ENCODE results near the gene PICK1.

PICK1 gene

GRCh38 chr22:38056969-38057891 lies at the start of gene PICK1:
PICK1 (plus strand) TSS chr22:38057404; CDS start chr22:38057810, 406 bp downstream.
- DNase-seq, result no peak

- DNase-seq, result no peak
These were observed 48.0 kb upstream of the PICK1 start for GRCh38 chr22:38009000-38009806.

- DNase-seq, result no peak
These were observed 44.6 kb upstream of the PICK1 start for GRCh38 chr22:38012604-38013072.

GRCh38 chr22:38014083-38014482 lies 43.1 kb upstream of the PICK1 start:
- DNase-seq, result no peak

DNA sequence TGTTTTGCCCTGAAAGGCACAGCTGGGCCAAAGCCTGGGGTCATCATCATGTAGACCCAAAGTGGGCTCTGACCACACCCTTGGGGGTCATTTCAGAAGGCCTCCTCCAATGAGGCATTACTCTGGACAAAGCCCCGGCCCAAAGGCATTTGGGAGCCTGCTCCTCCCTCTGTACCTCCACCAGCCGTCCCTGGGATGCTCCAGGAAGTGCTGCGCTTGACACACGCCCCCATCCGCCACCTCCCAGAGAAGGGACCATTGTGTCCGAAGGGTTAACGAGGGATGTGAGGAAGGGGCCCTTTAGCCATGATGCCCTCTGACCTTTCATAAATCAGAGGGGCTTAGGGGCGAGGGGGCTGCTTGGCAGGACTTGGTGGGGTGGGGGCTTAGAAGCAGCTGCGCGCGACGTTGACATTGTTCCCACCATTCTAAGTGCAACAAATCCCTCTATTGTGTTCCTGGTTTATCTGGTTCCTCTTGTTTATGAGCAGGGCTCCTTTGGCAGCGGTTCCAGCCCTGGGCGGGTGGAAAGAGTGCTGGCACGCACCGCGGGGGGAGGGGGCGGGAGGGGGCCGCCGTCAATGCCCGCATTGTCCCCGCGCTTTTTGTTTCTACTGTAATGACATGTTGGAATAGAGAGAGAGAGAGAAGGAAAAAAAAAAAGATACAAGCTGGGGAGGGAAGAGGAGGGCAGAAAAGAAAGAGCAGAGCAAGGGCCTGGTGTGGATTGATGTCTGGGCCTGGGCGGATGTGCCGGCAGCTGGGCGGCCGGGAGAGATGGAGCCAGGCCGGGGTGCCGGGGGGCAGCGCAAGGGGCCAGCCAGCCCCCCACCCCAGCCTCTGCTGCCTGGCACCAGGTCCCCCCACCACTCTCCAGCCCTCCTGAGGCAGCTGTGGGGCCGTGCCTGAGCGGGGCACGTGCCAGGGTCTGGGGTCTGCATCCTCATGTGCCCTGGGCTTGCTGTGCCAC lies 40.7 kb upstream of the PICK1 start:
- no peak for DNase-seq

DNA sequence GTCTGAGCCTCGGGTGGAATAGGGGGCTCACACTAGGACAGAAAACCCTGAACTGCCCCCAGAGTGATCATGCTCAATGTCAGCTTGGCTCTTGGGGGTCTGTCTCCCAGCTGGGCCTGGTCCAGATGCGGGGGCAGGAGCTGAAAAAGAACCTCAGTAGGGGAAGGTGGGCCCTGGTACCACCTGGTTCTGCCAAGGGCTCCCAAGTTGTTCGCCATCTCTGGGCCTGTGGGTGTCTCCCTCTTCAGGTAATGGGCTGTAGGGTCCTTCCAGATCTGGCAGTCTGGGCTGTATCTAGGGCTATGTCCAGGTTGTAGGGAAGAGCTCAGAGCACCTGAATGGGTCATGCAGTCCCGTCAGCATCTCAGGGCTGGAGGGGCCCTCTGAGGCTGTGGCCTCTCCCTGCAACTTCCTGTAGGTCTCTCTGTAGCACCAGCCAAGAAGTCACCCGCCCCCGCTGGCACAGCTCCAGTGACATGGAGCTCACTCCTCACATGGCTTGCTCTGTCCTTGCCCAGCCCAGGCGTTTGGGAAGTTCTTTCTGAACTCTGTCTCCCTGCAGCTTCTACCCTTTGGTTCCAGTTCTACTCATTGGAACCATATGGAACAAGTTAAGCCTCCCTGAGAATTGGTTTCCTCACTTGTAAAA lies 39.8 kb upstream of the PICK1 start:
- no peak for DNase-seq

GRCh38 chr22:38017939-38018885 lies 39.0 kb upstream of the PICK1 start:
- DNase-seq, result no peak

GRCh38 chr22:38018938-38019827 lies 38.0 kb upstream of the PICK1 start:
- no peak for DNase-seq

DNA sequence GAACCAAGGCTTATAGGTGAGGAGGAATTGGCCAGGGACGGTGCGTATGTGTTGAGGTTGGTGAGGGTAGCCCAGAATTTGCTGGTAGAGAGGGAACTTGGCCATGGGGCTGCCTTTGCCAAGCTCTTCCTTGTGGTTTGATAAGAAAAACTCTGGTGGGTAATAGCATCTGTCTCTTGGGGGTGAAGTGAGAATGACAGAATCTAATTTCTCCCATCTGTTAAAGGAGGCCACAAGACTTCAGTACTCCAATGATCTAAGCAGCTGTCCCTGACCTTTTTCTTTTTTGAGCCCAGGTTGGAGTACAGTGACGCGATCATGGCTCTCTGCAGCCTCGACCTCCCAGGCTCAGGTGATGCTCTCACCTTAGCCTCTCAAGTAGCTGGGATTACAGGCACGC lies 36.0 kb upstream of the PICK1 start:
- no peak for DNase-seq

GRCh38 chr22:38023045-38023444 lies 34.2 kb upstream of the PICK1 start:
- DNase-seq, result no peak

GRCh38 chr22:38025514-38025913 lies 31.7 kb upstream of the PICK1 start:
- no peak for DNase-seq

- no peak for DNase-seq
These were observed 30.8 kb upstream of the PICK1 start for GRCh38 chr22:38026130-38027111.

GRCh38 chr22:38027487-38027886 lies 29.7 kb upstream of the PICK1 start:
- no peak for DNase-seq

DNA sequence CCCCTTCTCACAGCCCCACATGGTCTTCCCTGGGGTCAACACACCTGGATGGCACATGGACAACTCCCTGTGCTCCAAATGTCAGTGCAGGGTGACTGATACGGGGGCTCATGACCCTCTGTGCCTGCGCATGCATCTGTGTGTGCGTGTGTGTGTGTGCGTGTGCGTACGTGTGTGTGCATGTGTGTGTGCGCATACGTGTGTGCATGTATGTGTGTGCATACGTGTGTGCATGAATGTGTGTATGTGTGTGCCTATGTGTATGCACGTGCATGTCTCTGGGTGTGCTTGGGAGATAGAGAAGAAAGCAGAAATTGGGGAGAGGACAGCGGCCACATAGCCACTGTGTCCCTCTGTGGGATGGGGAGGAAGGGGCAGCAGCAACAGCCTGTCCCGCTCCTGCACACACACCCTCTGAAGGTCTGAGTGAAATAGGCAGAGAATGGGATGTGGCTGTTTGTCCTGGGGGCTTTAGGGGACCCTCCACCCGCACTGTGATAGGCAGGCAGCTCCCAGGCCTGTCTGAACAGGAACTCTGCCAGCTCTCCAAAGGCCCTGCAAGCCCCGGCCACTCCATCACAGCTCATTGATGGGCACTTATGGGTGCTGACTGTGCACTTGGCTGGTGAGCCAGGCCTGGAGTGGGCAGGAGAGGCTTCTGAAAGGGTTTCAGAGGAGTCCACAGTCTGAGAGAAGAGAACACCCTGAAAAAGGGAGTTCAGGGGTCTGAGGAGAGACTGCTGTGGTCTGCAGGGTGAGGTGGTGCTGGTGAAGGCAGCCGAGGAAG lies 28.7 kb upstream of the PICK1 start:
- DNase-seq, result no peak

DNA sequence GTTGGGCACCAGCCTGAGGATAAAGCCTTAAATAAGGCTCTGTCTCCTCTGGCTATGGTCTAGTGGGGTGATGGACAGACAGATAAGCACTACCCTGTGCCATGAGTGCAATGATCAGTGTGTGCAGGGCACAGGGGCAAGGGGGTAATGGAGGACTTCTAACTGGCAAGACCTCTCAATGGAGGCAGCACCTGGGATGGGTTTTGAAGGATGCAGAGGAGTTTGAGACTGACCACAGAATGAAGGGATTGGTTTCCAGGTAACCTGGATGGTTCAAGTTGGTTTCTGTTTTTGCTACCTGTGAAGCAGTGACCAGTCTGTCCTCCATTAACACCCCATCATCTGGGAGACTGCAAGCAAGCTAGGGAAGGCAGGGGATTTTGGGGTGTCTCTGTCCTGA lies 27.8 kb upstream of the PICK1 start:
- DNase-seq, result no peak

- no peak for DNase-seq
These were observed 27.3 kb upstream of the PICK1 start for GRCh38 chr22:38029901-38030300.

DNA sequence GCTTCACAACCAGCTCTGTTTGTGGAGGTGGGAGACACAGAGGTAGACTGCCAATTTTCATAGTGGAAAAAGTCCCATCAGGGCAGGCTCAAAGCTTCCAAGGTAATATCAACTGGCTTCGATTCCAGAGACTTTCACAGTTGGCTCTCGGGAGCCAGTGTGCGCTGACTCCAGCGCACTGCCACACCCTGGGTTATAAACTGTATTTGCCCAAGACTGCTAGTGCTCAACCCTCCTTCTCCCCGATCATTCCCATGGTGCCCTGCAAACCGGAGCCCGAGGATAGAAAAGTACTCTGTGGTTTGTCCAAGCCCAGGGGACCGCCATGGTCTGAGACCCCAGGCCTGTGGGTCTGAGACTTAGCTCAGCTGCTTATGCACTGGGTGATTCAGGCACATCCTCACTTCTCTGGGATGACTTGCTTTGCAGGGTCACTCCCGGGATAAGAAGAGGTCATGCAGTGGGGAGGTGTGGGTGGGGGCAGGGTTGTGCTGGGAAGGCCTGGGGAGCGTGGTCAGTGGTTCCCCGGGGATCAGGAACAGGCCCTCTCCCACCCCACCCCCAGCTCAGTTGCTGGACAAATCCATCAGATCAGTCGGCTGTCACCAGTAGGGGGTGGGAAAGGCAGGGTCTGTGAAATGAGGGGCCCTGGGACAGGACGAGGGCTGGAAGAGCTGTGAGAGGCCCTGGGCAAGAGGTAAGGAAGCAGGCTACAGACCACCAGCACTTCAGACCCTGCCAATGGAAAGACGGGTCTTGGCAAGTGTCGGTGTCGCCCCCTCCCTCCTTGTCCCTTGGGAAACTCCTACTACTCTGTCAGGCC lies 26.7 kb upstream of the PICK1 start:
- DNase-seq, result no peak
